IMR-90 (cell line): Measurements from ENCODE around the gene SLX4IP. TPM values are rescaled to one million over a fixed set of nuclear protein-coding genes. Genes with fewer than 3 reads are reported as not detected.

Experiments
- BHLHE40 ChIP-seq: fragments of 150-350 bp; IDR thresholded peaks from 2 replicates; pipeline ENCODE4 v1.6.1; 2016; ENCODE audit warnings: mild to moderate bottlenecking, low read depth, low read length
- CHD1 ChIP-seq: IDR thresholded peaks from 2 replicates; pipeline ENCODE4 v1.6.1; 2012; ENCODE audit warnings: low read depth, low read length, improper control_type of control experiment
- MAZ ChIP-seq: IDR thresholded peaks from 2 replicates; pipeline ENCODE4 v1.6.1; 2012; ENCODE audit warnings: low read depth, mild to moderate bottlenecking, low read length, improper control_type of control experiment, moderate library complexity, borderline replicate concordance
- POLR2A ChIP-seq: IDR thresholded peaks from 2 replicates; pipeline ENCODE4 v1.6.1; 2012; ENCODE audit warnings: mild to moderate bottlenecking, low read depth, low read length
- RAD21 ChIP-seq: IDR thresholded peaks from 2 replicates; pipeline ENCODE4 v1.6.1; 2012; ENCODE audit warnings: low read length, improper control_type of control experiment
- polyA plus RNA-seq, 3 experiments: library from polyadenylated mRNA; depleted of rRNA; stranded (reverse); fragments of >200 nt; gene quantifications; 2 replicates each; pipeline ENCODE4 v1.2.3, GENCODE V29; 2012; ENCODE audit warnings: low replicate concordance in 1 of 3
- total RNA-seq: library from RNA; depleted of rRNA; stranded (reverse); fragments of >200 nt; gene quantifications from 2 replicates; pipeline ENCODE4 v1.2.3, GENCODE V29; 2012
- TF ChIP-seq, protein P1 (sequence below): fragments of 150-350 bp; IDR thresholded peaks from 2 replicates; pipeline ENCODE4 v1.6.1; 2016; ENCODE audit warnings: low read depth, mild to moderate bottlenecking, low read length, moderate library complexity, borderline replicate concordance

The SLX4IP gene
- total and polyA plus RNA-seq, 2 of the 4 experiments (the other 2 are of a cell fraction): 1.3 to 5.9 TPM

DNA sequence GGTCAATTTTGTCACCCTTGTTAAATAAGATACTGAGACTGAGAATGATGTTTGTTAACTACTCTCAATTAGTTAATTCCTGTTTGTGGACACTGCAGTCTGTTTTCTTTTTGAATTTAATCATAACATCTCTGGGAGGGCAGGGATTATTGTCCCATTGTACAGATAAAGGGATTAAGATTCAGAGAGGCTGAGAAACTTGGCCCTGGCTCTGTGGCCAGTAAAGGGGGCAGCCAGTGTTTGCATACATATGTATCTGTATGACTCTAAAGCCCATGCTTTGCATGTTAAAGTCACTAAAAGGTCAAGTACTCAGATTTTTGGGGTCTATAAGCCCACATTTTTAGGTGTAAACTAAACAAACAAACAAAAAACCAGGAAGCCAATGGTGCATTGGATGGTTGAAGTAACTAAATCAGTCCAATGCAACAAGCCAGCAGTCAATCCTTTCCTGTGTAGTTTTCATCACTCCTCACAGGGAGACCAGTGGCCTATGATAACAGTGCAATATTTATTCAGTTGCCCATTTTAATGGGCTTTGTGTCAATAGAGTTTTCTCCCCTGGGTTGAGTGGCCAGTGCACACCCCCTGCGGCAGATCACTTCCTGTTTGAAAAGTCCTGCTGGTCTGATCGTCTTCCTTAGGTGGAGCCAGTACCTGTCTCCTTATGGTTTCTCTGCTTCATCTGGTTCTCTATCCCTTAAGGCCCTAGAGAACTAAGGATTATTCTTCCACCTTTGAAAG, 106.7 kb downstream of the SLX4IP start (continued):
- TF ChIP-seq, protein P1, sequence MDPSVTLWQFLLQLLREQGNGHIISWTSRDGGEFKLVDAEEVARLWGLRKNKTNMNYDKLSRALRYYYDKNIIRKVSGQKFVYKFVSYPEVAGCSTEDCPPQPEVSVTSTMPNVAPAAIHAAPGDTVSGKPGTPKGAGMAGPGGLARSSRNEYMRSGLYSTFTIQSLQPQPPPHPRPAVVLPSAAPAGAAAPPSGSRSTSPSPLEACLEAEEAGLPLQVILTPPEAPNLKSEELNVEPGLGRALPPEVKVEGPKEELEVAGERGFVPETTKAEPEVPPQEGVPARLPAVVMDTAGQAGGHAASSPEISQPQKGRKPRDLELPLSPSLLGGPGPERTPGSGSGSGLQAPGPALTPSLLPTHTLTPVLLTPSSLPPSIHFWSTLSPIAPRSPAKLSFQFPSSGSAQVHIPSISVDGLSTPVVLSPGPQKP: no peak
- no peak for TF ChIP-seq MAZ
- no peak for TF ChIP-seq CHD1
- TF ChIP-seq POLR2A: no peak
- TF ChIP-seq BHLHE40: no peak
- TF ChIP-seq RAD21: no peak
